Fibroblast of skin of left quadriceps (primary cell): ENCODE data around the gene PPP1R36.
"Not testable (repeated sequence)": the region's sequence is repeated elsewhere in the genome, so short reads cannot be mapped to it uniquely, and the experiment has no call there.

Experiments used
- DNase-seq, 2 experiments: peaks; one replicate each; pipeline ENCODE4 v3.0.0-alpha.2; 2013; ENCODE audit warnings: low read depth in 2 of 2

Gene PPP1R36

GRCh38 chr14:64518229-64518628 lies 31.5 kb upstream of the PPP1R36 start:
- no peak for DNase-seq

GRCh38 chr14:64520699-64521098 lies 29.1 kb upstream of the PPP1R36 start:
- no peak for DNase-seq

DNA sequence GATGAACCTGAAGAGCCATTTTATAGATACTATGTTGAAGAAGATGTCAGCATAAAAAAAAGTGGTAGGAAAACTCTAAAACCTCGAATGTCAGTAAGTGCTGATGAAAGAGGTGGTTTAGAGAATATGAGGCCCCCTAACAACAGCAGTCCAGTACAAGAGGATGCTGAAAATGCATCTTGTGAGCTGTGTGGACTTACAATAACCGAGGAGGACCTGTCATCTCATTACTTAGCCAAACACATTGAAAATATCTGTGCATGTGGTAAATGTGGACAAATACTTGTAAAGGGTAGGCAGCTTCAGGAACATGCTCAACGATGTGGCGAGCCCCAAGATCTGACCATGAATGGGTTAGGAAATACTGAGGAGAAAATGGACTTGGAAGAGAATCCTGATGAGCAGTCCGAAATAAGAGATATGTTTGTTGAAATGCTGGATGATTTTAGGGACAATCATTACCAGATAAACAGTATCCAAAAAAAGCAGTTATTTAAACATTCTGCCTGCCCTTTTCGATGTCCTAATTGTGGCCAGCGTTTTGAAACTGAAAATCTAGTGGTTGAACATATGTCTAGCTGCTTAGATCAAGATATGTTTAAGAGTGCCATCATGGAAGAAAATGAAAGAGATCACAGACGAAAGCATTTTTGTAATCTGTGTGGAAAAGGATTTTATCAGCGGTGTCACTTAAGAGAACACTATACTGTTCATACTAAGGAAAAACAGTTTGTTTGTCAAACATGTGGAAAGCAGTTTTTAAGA lies 27.0 kb upstream of the PPP1R36 start:
- DNase-seq: no peak

DNA sequence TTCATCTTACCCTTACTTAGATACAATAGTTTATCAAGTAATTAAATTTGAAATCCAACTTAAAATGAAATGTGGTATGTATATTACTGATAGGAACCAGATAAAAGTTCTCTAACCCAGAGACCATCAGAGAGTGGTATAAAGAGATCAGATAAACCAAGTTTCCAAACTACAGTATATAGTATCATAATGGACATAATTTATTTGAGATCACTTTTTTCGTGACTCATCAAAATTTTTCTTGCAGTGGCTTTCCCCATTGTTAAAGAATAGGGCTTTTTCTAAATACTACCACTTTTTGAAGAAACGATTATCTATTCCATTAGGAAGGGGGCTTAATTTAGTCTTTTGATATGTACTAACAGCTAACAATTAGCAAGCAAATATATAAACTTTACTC lies 24.4 kb upstream of the PPP1R36 start:
- no peak for DNase-seq

- no peak for DNase-seq
Observed at GRCh38 chr14:64531567-64531966, 18.2 kb upstream of the PPP1R36 start.

GRCh38 chr14:64536488-64537245 lies 13.1 kb upstream of the PPP1R36 start:
- DNase-seq: peak; percentile 62 to 71

- peak; percentile 100 for DNase-seq
Observed at GRCh38 chr14:64540208-64541202, 9.3 kb upstream of the PPP1R36 start, which contains the start of gene HSPA2. Gene HSPA2, plus strand, starts transcription at chr14:64540741. Its CDS starts 109 bp downstream, at chr14:64540850.

GRCh38 chr14:64541261-64541971 lies 8.3 kb upstream of the PPP1R36 start:
- DNase-seq: no peak

DNA sequence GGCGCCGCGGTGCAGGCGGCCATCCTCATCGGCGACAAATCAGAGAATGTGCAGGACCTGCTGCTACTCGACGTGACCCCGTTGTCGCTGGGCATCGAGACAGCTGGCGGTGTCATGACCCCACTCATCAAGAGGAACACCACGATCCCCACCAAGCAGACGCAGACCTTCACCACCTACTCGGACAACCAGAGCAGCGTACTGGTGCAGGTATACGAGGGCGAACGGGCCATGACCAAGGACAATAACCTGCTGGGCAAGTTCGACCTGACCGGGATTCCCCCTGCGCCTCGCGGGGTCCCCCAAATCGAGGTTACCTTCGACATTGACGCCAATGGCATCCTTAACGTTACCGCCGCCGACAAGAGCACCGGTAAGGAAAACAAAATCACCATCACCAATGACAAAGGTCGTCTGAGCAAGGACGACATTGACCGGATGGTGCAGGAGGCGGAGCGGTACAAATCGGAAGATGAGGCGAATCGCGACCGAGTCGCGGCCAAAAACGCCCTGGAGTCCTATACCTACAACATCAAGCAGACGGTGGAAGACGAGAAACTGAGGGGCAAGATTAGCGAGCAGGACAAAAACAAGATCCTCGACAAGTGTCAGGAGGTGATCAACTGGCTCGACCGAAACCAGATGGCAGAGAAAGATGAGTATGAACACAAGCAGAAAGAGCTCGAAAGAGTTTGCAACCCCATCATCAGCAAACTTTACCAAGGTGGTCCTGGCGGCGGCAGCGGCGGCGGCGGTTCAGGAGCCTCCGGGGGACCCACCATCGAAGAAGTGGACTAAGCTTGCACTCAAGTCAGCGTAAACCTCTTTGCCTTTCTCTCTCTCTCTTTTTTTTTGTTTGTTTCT lies 7.6 kb upstream of the PPP1R36 start:
- DNase-seq: no peak

- no peak for DNase-seq
Observed at GRCh38 chr14:64542836-64543201, 6.9 kb upstream of the PPP1R36 start.

GRCh38 chr14:64544607-64545312 lies 5.0 kb upstream of the PPP1R36 start:
- DNase-seq: no peak

DNA sequence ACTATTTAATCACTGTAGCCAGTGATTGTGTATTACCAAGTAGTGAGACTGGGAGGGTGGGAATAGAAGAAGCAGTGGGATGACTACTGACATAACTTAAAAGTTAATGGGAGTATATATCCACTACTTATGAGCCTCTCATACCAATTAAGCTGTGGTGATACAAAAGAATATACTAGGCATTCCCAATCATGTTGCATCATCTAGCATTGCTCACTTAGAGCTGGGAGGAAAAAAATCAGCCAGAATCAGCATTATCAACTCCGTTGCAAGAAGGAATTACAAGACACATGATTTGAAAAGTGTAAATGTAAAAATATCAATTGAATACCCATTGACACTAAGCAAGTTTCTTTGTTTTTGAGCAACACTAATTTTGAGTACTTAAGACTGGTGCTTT lies 745 bp upstream of the PPP1R36 start:
- no peak for DNase-seq

- no peak for DNase-seq
Observed at GRCh38 chr14:64550621-64551333, 1.0 kb downstream of the PPP1R36 start.

- no peak for DNase-seq
Observed at GRCh38 chr14:64554556-64554955, 4.8 kb downstream of the PPP1R36 start.

DNA sequence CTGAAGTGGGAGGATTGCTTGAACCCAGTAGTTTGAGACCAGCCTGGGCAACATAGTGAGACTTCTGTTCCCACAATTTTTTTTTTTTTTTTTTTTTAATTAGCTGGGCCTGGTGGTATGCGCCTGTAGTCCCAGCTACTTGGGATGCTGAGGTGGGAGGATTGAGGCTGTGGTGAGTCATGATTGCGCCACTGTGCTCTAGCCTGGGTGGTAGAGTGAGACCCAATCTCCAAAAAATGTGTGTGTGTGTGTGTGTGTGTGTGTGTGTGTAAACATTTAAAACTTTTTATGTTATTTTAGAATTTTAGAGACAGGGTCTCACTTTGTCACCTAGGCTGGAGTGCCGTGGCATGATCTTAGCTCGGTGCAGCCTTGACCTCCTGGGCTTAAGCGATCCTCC lies 6.8 kb downstream of the PPP1R36 start:
- peak; percentile 86 for DNase-seq

- DNase-seq: not testable (repeated sequence)
Observed at GRCh38 chr14:64558216-64558615, 8.5 kb downstream of the PPP1R36 start.

DNA sequence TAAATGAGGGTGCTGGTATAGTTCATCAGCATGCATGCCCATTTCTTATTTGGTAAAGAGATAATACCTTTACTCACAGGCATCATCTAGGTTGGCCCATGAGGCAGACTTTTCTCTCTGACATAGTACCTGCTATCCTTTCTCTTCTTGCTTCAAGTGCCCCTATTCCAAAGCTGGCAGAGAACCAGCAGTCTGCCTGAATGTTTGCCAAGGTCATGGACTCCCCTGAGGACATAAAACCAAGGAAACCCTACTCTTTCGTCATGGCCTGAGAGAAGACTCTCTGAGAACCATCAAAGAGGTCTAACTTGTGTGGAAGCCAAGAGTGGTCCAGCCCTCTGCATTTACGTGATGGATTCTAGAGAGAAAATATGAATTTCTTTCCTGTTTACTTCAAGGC lies 11.9 kb downstream of the PPP1R36 start:
- DNase-seq: no peak

GRCh38 chr14:64562436-64562835 lies 12.7 kb downstream of the PPP1R36 start:
- DNase-seq: no peak

DNA sequence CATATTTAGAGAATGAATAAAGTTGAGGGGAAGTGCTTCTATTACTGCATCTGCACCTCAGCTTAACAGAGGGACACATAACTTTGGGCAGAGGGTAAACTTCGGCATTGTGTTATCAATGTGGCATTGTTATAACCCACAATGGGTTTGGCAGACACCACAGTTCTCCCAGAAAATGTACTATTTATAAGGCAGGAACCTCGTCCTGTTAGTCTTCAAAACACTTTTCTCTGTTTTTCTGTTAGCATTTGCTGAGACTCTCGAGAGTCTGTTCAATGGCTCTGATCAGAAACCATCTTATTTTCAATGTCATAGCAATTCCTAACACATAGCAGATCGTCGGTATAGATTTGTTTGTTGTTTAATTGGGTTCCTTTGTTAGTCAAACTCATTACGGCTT lies 13.9 kb downstream of the PPP1R36 start:
- DNase-seq: no peak
